ENCODE results near the gene CACNB1. TPM values are rescaled to one million over a fixed set of nuclear protein-coding genes. Genes with fewer than 3 reads are reported as not detected.
A peak's percentile ranks its signal among the peaks of the same experiment; 100 is the strongest.

Gene CACNB1
- total and polyA plus RNA-seq, 2 of the 13 experiments (the other 11 are each of a cell fraction or from before 2014, with no cell fraction given), result 0.75 to 1.5 TPM

GRCh38 chr17:39200070-39200879, 2.8 kb upstream of the CACNB1 start, which contains the start of gene RPL19 (continued):
- TF ChIP-seq PREB (CRISPR knock-in tag; IDR thresholded peaks at IDR 0.05) (no peak), ARID4A (CRISPR knock-in tag; IDR thresholded peaks at IDR 0.05; ENCODE audit: borderline replicate concordance) (peak; percentile 93), ZNF879 (CRISPR knock-in tag; IDR thresholded peaks at IDR 0.05) (no peak), ELF3 (CRISPR knock-in tag; IDR thresholded peaks at IDR 0.05) (peak; percentile 38; the same call in 1 of the 2 replicates), GTF2F1 (IDR thresholded peaks at IDR 0.05; ENCODE audit: low read length) (peak; percentile 92), U2AF2 (IDR thresholded peaks at IDR 0.05; ENCODE audit: low read depth, low read length) (peak; percentile 91), ZNF12 (CRISPR knock-in tag; IDR thresholded peaks at IDR 0.05) (peak; percentile 73; the same call in 1 of the 2 replicates), MTF1 (CRISPR knock-in tag; IDR thresholded peaks at IDR 0.05) (no peak), ZNF652 (CRISPR knock-in tag; IDR thresholded peaks at IDR 0.05; ENCODE audit: borderline replicate concordance, low read depth) (peak; percentile 48; the same call in 1 of the 2 replicates), ZNF44 (CRISPR knock-in tag; IDR thresholded peaks at IDR 0.05) (peak; percentile 82; the same call in 1 of the 2 replicates), ZC3H13 (CRISPR knock-in tag; IDR thresholded peaks at IDR 0.05) (no peak; the same call in 1 of the 2 replicates), SYNCRIP (IDR thresholded peaks at IDR 0.05; ENCODE audit: insufficient read depth, low read depth, low read length) (no peak), ZNF318 (CRISPR knock-in tag; IDR thresholded peaks at IDR 0.05) (no peak), MTERF4 (CRISPR knock-in tag; IDR thresholded peaks at IDR 0.05) (peak; percentile 97)
